Measurements from ENCODE around the gene ABCA4. TPM values are rescaled to one million over a fixed set of nuclear protein-coding genes. Genes with fewer than 3 reads are reported as not detected.
"Not testable (repeated sequence)": the region's sequence is repeated elsewhere in the genome, so short reads cannot be mapped to it uniquely, and the experiment has no call there.

Gene ABCA4
- total RNA-seq, result 1 to 10 TPM; 2.0 to 3.7 TPM

DNA sequence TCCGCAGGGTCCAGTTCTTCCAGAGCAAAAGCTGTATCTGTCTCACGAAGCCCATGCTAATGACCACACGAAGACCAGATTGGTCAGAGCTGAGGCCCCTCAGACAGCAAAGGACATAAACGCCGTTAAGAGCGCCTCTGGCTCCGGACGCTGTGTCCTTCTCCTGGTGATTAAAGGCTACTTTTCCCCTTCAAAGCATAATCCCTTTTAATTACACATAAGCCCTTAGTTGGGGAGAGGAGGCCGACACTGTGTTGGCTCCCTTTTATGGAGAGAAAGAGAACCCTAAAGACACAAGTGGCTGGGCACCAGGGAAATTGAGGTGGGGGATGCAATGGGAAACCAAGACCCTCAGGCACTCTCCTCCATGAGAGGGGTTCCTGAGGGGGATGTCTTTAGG is at the start of gene ABCA4:
Gene ABCA4 (minus strand): TSS at position 158 of the 400 bp plus-strand sequence. CDS start 103 bp downstream, at position 55.
- no peak for ATAC-seq (ENCODE audit: insufficient number of reproducible peaks, low FRiP score, low read depth)
- TF ChIP-seq CTCF (IDR thresholded peaks at IDR 0.05), result no peak
- H3K4me3 ChIP-seq, result no peak within 1 kb of the TSS
- no peaks in the 10 kb centered on the region for H3K9me3 ChIP-seq
- no peak within 1 kb of the TSS for H3K27ac ChIP-seq
- no peak for DNase-seq (ENCODE audit: low spot score)
- H3K4me1 ChIP-seq (ENCODE audit: control insufficient read depth in 1 of 2, low read depth in 2 of 2), result peaks cover 0 to 14% of the 10 kb centered on the region in 2 donors
- H3K27me3 ChIP-seq (replicated peaks; ENCODE audit: insufficient read depth), result no peaks in the 10 kb centered on the region
- no peaks in the 10 kb centered on the region for H3K36me3 ChIP-seq

DNA sequence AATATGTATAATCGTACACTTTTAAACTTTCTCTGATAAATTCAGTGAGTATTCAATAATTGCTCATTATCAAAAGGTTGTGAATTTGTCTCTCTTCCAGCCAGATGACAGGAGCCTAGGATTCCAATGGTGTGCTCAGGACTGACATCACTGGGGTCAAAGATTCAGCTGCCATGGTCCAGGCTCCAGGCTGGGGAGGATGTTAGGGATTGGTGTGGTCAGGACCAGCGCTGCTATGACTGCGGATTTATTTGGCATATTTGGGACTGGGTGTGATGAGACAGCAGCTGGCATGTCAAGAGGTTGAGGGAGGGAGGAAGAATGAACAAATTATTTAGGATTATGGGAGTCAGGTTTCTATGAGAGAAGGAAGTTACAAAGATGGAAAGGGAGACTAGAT is 48.2 kb upstream of the ABCA4 start:
- no peak for ATAC-seq (ENCODE audit: insufficient number of reproducible peaks, low FRiP score, low read depth)
- H3K27ac ChIP-seq, result no peak overlapping the region

DNA sequence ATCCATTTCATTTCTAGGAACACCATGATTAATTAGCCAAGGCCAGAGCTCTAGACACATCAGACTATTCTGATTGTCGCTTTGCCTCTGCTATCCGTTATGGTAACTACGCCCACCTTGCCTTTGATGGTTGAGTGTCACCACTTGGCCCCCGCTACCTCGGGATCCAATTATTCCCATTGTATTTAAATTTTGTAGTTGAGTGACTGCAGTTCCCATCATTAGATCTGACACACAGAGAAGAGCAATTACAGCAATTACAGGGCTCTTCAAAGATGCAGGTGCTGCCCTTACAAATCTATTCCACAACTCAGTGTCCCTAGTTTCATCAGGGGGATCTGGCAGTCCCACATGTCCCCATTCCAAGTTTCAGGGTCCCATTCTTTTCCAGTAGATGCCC is 44.9 kb upstream of the ABCA4 start:
- Histone ChIP-seq H3K36me3 (no peaks in the 10 kb centered on the region), H3K4me3 (no peak overlapping the region), H3K9me3 (no peaks in the 10 kb centered on the region), H3K27me3 (replicated peaks; ENCODE audit: insufficient read depth) (no peaks in the 10 kb centered on the region), H3K4me1 (ENCODE audit: control insufficient read depth in 1 of 2, low read depth in 2 of 2) (no peaks in the 10 kb centered on the region), H3K27ac (no peak overlapping the region)
- ATAC-seq (ENCODE audit: insufficient number of reproducible peaks, low FRiP score, low read depth), result no peak
- DNase-seq (ENCODE audit: low spot score), result no peak
- no peak for TF ChIP-seq CTCF (IDR thresholded peaks at IDR 0.05)

More for the DNA sequence above, 48.2 kb upstream of the ABCA4 start:
- DNase-seq (ENCODE audit: low spot score), result no peak
- Histone ChIP-seq H3K9me3 (no peaks in the 10 kb centered on the region), H3K36me3 (no peaks in the 10 kb centered on the region), H3K27me3 (replicated peaks; ENCODE audit: insufficient read depth) (no peaks in the 10 kb centered on the region), H3K4me1 (ENCODE audit: control insufficient read depth in 1 of 2, low read depth in 2 of 2) (no peaks in the 10 kb centered on the region), H3K4me3 (no peak overlapping the region)
- TF ChIP-seq CTCF (IDR thresholded peaks at IDR 0.05), result no peak

GRCh38 chr1:94164885-94165284 is 43.9 kb upstream of the ABCA4 start:
- not testable (repeated sequence) for H3K27me3 ChIP-seq (replicated peaks; ENCODE audit: insufficient read depth); H3K4me3 ChIP-seq; DNase-seq (ENCODE audit: low spot score); H3K36me3 ChIP-seq; H3K4me1 ChIP-seq (ENCODE audit: control insufficient read depth in 1 of 2, low read depth in 2 of 2); H3K27ac ChIP-seq; H3K9me3 ChIP-seq; ATAC-seq (ENCODE audit: insufficient number of reproducible peaks, low FRiP score, low read depth)

GRCh38 chr1:94164121-94164520 is 43.2 kb upstream of the ABCA4 start:
- not testable (repeated sequence) for H3K36me3 ChIP-seq; DNase-seq (ENCODE audit: low spot score); H3K4me1 ChIP-seq (ENCODE audit: control insufficient read depth in 1 of 2, low read depth in 2 of 2); ATAC-seq (ENCODE audit: insufficient number of reproducible peaks, low FRiP score, low read depth); H3K4me3 ChIP-seq; H3K27ac ChIP-seq; H3K27me3 ChIP-seq (replicated peaks; ENCODE audit: insufficient read depth); H3K9me3 ChIP-seq

GRCh38 chr1:94163249-94163648 is 42.3 kb upstream of the ABCA4 start:
- H3K4me1 ChIP-seq (ENCODE audit: control insufficient read depth in 1 of 2, low read depth in 2 of 2); H3K27me3 ChIP-seq (replicated peaks; ENCODE audit: insufficient read depth); H3K36me3 ChIP-seq; H3K4me3 ChIP-seq; H3K27ac ChIP-seq; ATAC-seq (ENCODE audit: insufficient number of reproducible peaks, low FRiP score, low read depth); H3K9me3 ChIP-seq; DNase-seq (ENCODE audit: low spot score): not testable (repeated sequence)

DNA sequence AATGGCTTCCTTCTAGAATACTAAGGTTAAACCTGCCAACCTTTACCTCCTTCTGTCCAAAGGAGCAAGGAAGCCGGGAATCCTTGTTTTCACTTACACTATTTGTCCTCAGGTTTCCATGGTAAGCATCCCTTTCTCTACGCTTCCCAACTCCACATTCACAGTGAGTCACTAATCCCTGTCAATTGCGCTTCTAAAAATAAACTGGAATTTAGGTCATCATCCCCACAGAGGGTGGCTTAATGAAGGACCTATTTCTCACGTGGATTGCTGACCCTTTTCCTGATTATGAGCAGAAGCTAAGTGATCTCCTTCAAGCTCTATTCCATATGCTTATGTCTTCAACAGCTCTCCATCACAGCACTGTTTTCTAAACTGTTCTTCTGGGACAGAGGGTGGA is 39.9 kb upstream of the ABCA4 start:
- no peak for ATAC-seq (ENCODE audit: insufficient number of reproducible peaks, low FRiP score, low read depth)
- Histone ChIP-seq H3K27me3 (replicated peaks; ENCODE audit: insufficient read depth) (no peaks in the 10 kb centered on the region), H3K36me3 (no peaks in the 10 kb centered on the region), H3K4me3 (no peak overlapping the region), H3K4me1 (ENCODE audit: control insufficient read depth in 1 of 2, low read depth in 2 of 2) (no peaks in the 10 kb centered on the region), H3K9me3 (no peaks in the 10 kb centered on the region), H3K27ac (no peak overlapping the region)
- DNase-seq (ENCODE audit: low spot score), result no peak
- TF ChIP-seq CTCF (IDR thresholded peaks at IDR 0.05), result no peak

Data from thoracic aorta (tissue), 2 donors.